ENCODE measurements around the gene VPS37C. TPM values are rescaled to one million over a fixed set of nuclear protein-coding genes. Genes with fewer than 3 reads are reported as not detected.

The VPS37C gene
- total and polyA plus RNA-seq, 10 of the 15 experiments (the other 5 are each of a cell fraction or from before 2014, with no cell fraction given): 0.39 to 16.5 (median 7.8) TPM

DNA sequence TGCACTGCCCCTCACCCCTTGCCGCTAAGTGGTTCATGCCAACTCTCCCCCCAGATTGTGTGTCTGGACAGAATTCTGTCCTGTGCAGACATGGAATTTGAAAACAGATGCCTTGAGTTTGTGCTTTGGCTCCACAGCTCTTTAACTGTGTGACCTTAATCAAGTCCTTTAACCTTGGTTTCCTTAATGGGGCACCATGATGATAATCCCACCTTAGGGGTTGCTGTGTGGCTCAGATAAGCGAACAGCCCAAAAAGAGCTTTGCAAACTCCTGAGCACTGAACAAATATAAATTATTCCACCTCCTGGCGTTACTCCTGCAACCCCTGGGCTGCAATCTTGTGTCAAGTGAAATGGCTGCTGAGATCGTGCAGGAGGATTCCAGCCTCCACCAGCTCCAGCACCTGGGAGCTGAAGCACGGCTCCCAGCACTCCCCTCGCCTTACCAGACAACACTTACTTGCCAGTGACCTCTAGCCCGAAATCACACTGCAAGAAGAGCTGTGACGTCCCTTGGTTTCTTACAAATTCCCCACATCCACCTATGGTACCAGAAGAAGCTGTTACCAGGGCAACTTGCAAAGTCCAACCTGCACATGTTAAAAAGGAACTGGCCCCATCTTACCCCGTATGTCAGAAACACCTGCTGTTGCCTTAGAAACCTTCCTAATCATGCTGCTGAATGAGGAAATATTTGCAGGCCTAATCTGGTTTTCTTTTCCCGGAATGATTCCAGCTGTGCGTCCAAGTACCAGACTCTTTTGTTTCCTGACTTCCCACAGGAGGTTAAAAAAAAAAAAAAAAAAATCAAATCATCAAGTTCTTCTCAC is 13.2 kb downstream of the VPS37C start:
- BruUV-seq (replicated peaks): no TSS peak
- CTCF ChIA-PET: interaction anchor here (0.9 to 2.4 kb wide), 5 partner anchors 9 to 178 kb away, joined by 3 to 8 read pairs (median 4); no protein-coding TSS in a partner anchor
- intact Hi-C loops (cut with micrococcal nuclease; ENCODE audit: unreplicated experiment) (no loop called here), in situ Hi-C loops (cut with MboI) (no loop called here)
- Histone ChIP-seq H3K36me3 (ENCODE audit: control insufficient read depth in 2 of 2, insufficient read depth in 2 of 2, low read length in 1 of 2) (no peaks in the 10 kb centered on the region; a peak in 1 of 4 replicates), H3K4me3 (no peak overlapping the region), H3K4me1 (ENCODE audit: control insufficient read depth, insufficient read depth, low read length) (no peaks in the 10 kb centered on the region), H3K27me3 (replicated peaks in 1 of 2; ENCODE audit: control insufficient read depth in 2 of 2, insufficient read depth in 2 of 2, low read length in 1 of 2) (no peaks in the 10 kb centered on the region), H3K9ac (ENCODE audit: control insufficient read depth, insufficient read depth, low read length) (no peak overlapping the region), H3K79me2 (ENCODE audit: control insufficient read depth, insufficient read depth, low read length) (peaks cover 3% of the 10 kb centered on the region), H3K4me2 (ENCODE audit: control insufficient read depth, insufficient read depth) (no peak overlapping the region), H4K20me1 (ENCODE audit: control insufficient read depth, insufficient read depth) (no peaks in the 10 kb centered on the region), H3K9me3 (replicated peaks; ENCODE audit: control insufficient read depth, insufficient read depth, low read length) (no peaks in the 10 kb centered on the region), H2AFZ (ENCODE audit: control insufficient read depth, low read depth, low read length) (no peak overlapping the region), H3K27ac (ENCODE audit: control insufficient read depth, insufficient read depth) (no peak overlapping the region)
- SMC1A ChIA-PET (ENCODE audit: uncharacterized antibody, unreplicated experiment): interaction anchor here (1.1 to 2.3 kb wide), 4 partner anchors 8 to 26 kb away, joined by 3 to 8 read pairs (median 6); no protein-coding TSS in a partner anchor
- DNase-seq (ENCODE audit: low read depth, low spot score) (no peak), ATAC-seq (no peak), FAIRE-seq (no peak)
- RAD21 ChIA-PET (ENCODE audit: unreplicated experiment): interaction anchor here (0.6 to 1.0 kb wide), 2 partner anchors 11 to 30 kb away, joined by 3 read pairs; no protein-coding TSS in a partner anchor
- POLR2A ChIA-PET: interaction anchor here (1.0 to 1.2 kb wide), 2 partner anchors 10 to 11 kb away, joined by 4 read pairs; no protein-coding TSS in a partner anchor
- WGBS (ENCODE audit: insufficient coverage, insufficient replicate concordance, low lambda C conversion rate, missing lambda C conversion rate): 76% methylated on average over 11 of the region's 11 CpGs
- no peak for TF ChIP-seq SMAD1 (IDR thresholded peaks at IDR 0.05; ENCODE audit: low read depth, partially characterized antibody)
- no peak for TF ChIP-seq ATF2 (IDR thresholded peaks at IDR 0.05; ENCODE audit: low read length)
- TF ChIP-seq KAT2A (conservative IDR thresholded peaks at IDR 0.05; ENCODE audit: control insufficient read depth, low read depth, low read length): no peak
- TF ChIP-seq SREBF2 (IDR thresholded peaks at IDR 0.05; ENCODE audit: low read length): no peak
- TF ChIP-seq ZZZ3 (IDR thresholded peaks at IDR 0.05; ENCODE audit: control insufficient read depth, insufficient read length, low read depth): no peak
- TF ChIP-seq, protein P1, sequence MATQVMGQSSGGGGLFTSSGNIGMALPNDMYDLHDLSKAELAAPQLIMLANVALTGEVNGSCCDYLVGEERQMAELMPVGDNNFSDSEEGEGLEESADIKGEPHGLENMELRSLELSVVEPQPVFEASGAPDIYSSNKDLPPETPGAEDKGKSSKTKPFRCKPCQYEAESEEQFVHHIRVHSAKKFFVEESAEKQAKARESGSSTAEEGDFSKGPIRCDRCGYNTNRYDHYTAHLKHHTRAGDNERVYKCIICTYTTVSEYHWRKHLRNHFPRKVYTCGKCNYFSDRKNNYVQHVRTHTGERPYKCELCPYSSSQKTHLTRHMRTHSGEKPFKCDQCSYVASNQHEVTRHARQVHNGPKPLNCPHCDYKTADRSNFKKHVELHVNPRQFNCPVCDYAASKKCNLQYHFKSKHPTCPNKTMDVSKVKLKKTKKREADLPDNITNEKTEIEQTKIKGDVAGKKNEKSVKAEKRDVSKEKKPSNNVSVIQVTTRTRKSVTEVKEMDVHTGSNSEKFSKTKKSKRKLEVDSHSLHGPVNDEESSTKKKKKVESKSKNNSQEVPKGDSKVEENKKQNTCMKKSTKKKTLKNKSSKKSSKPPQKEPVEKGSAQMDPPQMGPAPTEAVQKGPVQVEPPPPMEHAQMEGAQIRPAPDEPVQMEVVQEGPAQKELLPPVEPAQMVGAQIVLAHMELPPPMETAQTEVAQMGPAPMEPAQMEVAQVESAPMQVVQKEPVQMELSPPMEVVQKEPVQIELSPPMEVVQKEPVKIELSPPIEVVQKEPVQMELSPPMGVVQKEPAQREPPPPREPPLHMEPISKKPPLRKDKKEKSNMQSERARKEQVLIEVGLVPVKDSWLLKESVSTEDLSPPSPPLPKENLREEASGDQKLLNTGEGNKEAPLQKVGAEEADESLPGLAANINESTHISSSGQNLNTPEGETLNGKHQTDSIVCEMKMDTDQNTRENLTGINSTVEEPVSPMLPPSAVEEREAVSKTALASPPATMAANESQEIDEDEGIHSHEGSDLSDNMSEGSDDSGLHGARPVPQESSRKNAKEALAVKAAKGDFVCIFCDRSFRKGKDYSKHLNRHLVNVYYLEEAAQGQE (IDR thresholded peaks at IDR 0.05; ENCODE audit: low read depth, low read length): no peak
- TF ChIP-seq POLR2AphosphoS5 (IDR thresholded peaks at IDR 0.05; ENCODE audit: low read length): no peak
- no peak for TF ChIP-seq EED (IDR thresholded peaks at IDR 0.05; ENCODE audit: low read depth)
- TF ChIP-seq, protein P2, sequence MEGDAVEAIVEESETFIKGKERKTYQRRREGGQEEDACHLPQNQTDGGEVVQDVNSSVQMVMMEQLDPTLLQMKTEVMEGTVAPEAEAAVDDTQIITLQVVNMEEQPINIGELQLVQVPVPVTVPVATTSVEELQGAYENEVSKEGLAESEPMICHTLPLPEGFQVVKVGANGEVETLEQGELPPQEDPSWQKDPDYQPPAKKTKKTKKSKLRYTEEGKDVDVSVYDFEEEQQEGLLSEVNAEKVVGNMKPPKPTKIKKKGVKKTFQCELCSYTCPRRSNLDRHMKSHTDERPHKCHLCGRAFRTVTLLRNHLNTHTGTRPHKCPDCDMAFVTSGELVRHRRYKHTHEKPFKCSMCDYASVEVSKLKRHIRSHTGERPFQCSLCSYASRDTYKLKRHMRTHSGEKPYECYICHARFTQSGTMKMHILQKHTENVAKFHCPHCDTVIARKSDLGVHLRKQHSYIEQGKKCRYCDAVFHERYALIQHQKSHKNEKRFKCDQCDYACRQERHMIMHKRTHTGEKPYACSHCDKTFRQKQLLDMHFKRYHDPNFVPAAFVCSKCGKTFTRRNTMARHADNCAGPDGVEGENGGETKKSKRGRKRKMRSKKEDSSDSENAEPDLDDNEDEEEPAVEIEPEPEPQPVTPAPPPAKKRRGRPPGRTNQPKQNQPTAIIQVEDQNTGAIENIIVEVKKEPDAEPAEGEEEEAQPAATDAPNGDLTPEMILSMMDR (IDR thresholded peaks at IDR 0.05 in 2 of 3, conservative IDR thresholded peaks at IDR 0.05 in 1 of 3; ENCODE audit: control insufficient read depth in 2 of 3, extremely low read depth in 1 of 3, insufficient read depth in 1 of 3, low read depth in 3 of 3, low read length in 3 of 3): no peak
- no peak for TF ChIP-seq MTA2 (IDR thresholded peaks at IDR 0.05; ENCODE audit: low read depth)
- TF ChIP-seq GABPA (IDR thresholded peaks at IDR 0.05; ENCODE audit: low read depth): no peak
- TF ChIP-seq RAD21 (IDR thresholded peaks at IDR 0.05; ENCODE audit: insufficient read depth, low read depth, low read length): no peak
- TF ChIP-seq HDAC2 (IDR thresholded peaks at IDR 0.05): no peak
- no peak for TF ChIP-seq IRF4 (IDR thresholded peaks at IDR 0.05; ENCODE audit: low read depth, low read length)
- TF ChIP-seq ELK1 (IDR thresholded peaks at IDR 0.05; ENCODE audit: low read depth, low read length): no peak

Measured in GM12878 (cell line).